HEK293 (cell line): ENCODE data around the gene ERBB4.

ENCODE experiments used
- ATF2 ChIP-seq: fragments of 450-650 bp; formaldehyde crosslinking; IDR thresholded peaks from 2 replicates; pipeline ENCODE4 v1.5.1; 2016; ENCODE audit warnings: missing biosample characterization, missing genetic modification characterization, low read depth
- CTCF ChIP-seq: fragments of 450-650 bp; formaldehyde crosslinking; IDR thresholded peaks from 2 replicates; pipeline ENCODE4 v1.5.1; 2016; ENCODE audit warnings: missing biosample characterization, missing genetic modification characterization
- MEIS1 ChIP-seq: sonication (generic); formaldehyde crosslinking; IDR thresholded peaks from 2 replicates; pipeline ENCODE4 v1.8.1; 2022; ENCODE audit warnings: missing genetic modification reagents, mild to moderate bottlenecking, borderline replicate concordance
- ZNF404 ChIP-seq: fragments of 450-650 bp; formaldehyde crosslinking; IDR thresholded peaks from 2 replicates; pipeline ENCODE4 v1.5.1; 2017; ENCODE audit warnings: missing biosample characterization, missing genetic modification characterization
- ZNF423 ChIP-seq: fragments of 450-650 bp; formaldehyde crosslinking; IDR thresholded peaks from 2 replicates; pipeline ENCODE4 v1.5.1; 2016; ENCODE audit warnings: missing biosample characterization, missing genetic modification characterization
- ZNF792 ChIP-seq: fragments of 450-650 bp; formaldehyde crosslinking; IDR thresholded peaks from 2 replicates; pipeline ENCODE4 v1.5.1; 2016; ENCODE audit warnings: missing biosample characterization, missing genetic modification characterization

GRCh38 chr2:211455216-211455841 lies 1083.3 kb downstream of the ERBB4 start:
- TF ChIP-seq CTCF (tag by site-specific recombination) (peak; percentile 32), ZNF792 (tag by site-specific recombination) (no peak), ATF2 (tag by site-specific recombination) (no peak), ZNF423 (tag by site-specific recombination) (no peak), ZNF404 (no peak), MEIS1 (CRISPR knock-in tag) (no peak)
